Thoracic aorta (tissue), 2 donors: Measurements from ENCODE around the gene PLA2G12A. TPM values are rescaled to one million over a fixed set of nuclear protein-coding genes. Genes with fewer than 3 reads are reported as not detected.

Source experiments
- ATAC-seq: fragments of 150-250 bp; one replicate; pipeline ENCODE4 v1.8.0; 2017; ENCODE audit warnings: low read depth; ENCODE audit not compliant: insufficient number of reproducible peaks, low FRiP score
- DNase-seq: peaks from one replicate; pipeline ENCODE4 v3.0.0-alpha.2; 2020; ENCODE audit warnings: low spot score
- H3K27ac ChIP-seq, 2 donors: fragments of 200-600 bp; sonication (generic); 1 replicate in 1 of 2; 2 replicates in 1 of 2; pipeline ENCODE4 v1.5.1; 2016; ENCODE audit warnings: mild to moderate bottlenecking in 2 of 2, moderate library complexity in 2 of 2
- H3K27me3 ChIP-seq: fragments of 200-600 bp; sonication (generic); replicated peaks from 2 replicates; pipeline ENCODE4 v1.6.0; 2016; ENCODE audit warnings: mild to moderate bottlenecking; ENCODE audit not compliant: insufficient read depth
- H3K36me3 ChIP-seq: fragments of 200-600 bp; sonication (generic); one replicate; pipeline ENCODE4 v1.5.1; 2016
- H3K4me1 ChIP-seq, 2 donors: fragments of 200-600 bp; sonication (generic); 1 replicate in 1 of 2; 2 replicates in 1 of 2; pipeline versions ENCODE4 v1.5.1 to v1.6.0; 2016; ENCODE audit warnings: low read depth in 2 of 2, mild to moderate bottlenecking in 1 of 2; ENCODE audit not compliant: control insufficient read depth in 1 of 2
- H3K4me3 ChIP-seq: fragments of 200-600 bp; sonication (generic); 2 replicates; pipeline ENCODE4 v1.5.1; 2016; ENCODE audit warnings: mild to moderate bottlenecking
- H3K9me3 ChIP-seq: fragments of 200-600 bp; sonication (generic); 2 replicates; pipeline ENCODE4 v1.5.1; 2016
- CTCF ChIP-seq: fragments of 200-600 bp; sonication (generic); IDR thresholded peaks from one replicate; pipeline ENCODE4 v1.5.1; 2019; ENCODE audit warnings: antibody characterized with exemption
- total RNA-seq, 2 donors: library from RNA; depleted of rRNA; stranded (reverse); fragments of >200 nt; gene quantifications; one replicate each; pipeline versions ENCODE4 v1.1.0 to v1.2.3, GENCODE V29; 2016

Gene PLA2G12A
- total RNA-seq, 2 donors from 2014 or later, result 20.3 to 635 TPM

- Histone ChIP-seq H3K36me3 (no peaks in the 10 kb centered on the region), H3K4me3 (no peak overlapping the region), H3K27me3 (no peaks in the 10 kb centered on the region), H3K9me3 (no peaks in the 10 kb centered on the region), H3K27ac (no peak overlapping the region), H3K4me1 (peaks cover 2 to 21% of the 10 kb centered on the region in 2 donors)
- DNase-seq, result no peak
- TF ChIP-seq CTCF, result no peak
- no peak for ATAC-seq
These were observed 1.5 kb downstream of the PLA2G12A start for GRCh38 chr4:109728385-109728784.

GRCh38 chr4:109723110-109723509 lies 6.8 kb downstream of the PLA2G12A start:
- ATAC-seq, result no peak
- H3K9me3 ChIP-seq, result no peaks in the 10 kb centered on the region
- no peak overlapping the region for H3K27ac ChIP-seq
- H3K4me1 ChIP-seq, result peaks cover 0 to 2% of the 10 kb centered on the region in 2 donors
- no peaks in the 10 kb centered on the region for H3K36me3 ChIP-seq
- no peak for DNase-seq
- no peak for TF ChIP-seq CTCF
- H3K27me3 ChIP-seq, result no peaks in the 10 kb centered on the region
- no peak overlapping the region for H3K4me3 ChIP-seq

GRCh38 chr4:109722357-109722756 lies 7.5 kb downstream of the PLA2G12A start:
- Histone ChIP-seq H3K27ac (no peak overlapping the region), H3K36me3 (no peaks in the 10 kb centered on the region), H3K4me3 (no peak overlapping the region), H3K9me3 (no peaks in the 10 kb centered on the region), H3K4me1 (no peaks in the 10 kb centered on the region), H3K27me3 (no peaks in the 10 kb centered on the region)
- no peak for ATAC-seq
- no peak for TF ChIP-seq CTCF
- DNase-seq, result no peak

- Histone ChIP-seq H3K4me1 (no peaks in the 10 kb centered on the region), H3K9me3 (no peaks in the 10 kb centered on the region), H3K36me3 (peaks cover 6% of the 10 kb centered on the region), H3K27me3 (no peaks in the 10 kb centered on the region), H3K27ac (no peak overlapping the region), H3K4me3 (no peak overlapping the region)
- TF ChIP-seq CTCF, result no peak
- ATAC-seq, result no peak
- DNase-seq, result no peak
These were observed 8.8 kb downstream of the PLA2G12A start for GRCh38 chr4:109721033-109721432.

- ATAC-seq (no peak), DNase-seq (no peak)
- Histone ChIP-seq H3K9me3 (no peaks in the 10 kb centered on the region), H3K4me1 (no peaks in the 10 kb centered on the region), H3K27ac (no peak overlapping the region), H3K36me3 (peaks cover 6% of the 10 kb centered on the region), H3K27me3 (no peaks in the 10 kb centered on the region), H3K4me3 (no peak overlapping the region)
- no peak for TF ChIP-seq CTCF
These were observed 10.3 kb downstream of the PLA2G12A start for GRCh38 chr4:109719604-109720003.
